Measurements from ENCODE around the gene SIRT2.
A peak's percentile ranks its signal among the peaks of the same experiment; 100 is the strongest.

The SIRT2 gene

GRCh38 chr19:38850436-38850975, 48.9 kb downstream of the SIRT2 start:
- TF ChIP-seq CTCF (IDR thresholded peaks at IDR 0.05; ENCODE audit: borderline replicate concordance, control extremely low read depth, extremely low read depth, insufficient read depth, missing control alignments): no peak
- DNase-seq (ENCODE audit: low spot score): peak; percentile 93
- in situ Hi-C loops (cut with MboI; ENCODE audit: low sequenced_read_pairs, unreplicated experiment): no loop called here

GRCh38 chr19:38849860-38850435, 49.5 kb downstream of the SIRT2 start, which contains the start of gene HNRNPL:
HNRNPL (minus strand) TSS chr19:38849986; CDS start chr19:38849966, 20 bp downstream.
- in situ Hi-C loops (cut with MboI; ENCODE audit: low sequenced_read_pairs, unreplicated experiment): no loop called here
- DNase-seq (ENCODE audit: low spot score): peak; percentile 94
- peak; percentile 40 for TF ChIP-seq CTCF (IDR thresholded peaks at IDR 0.05; ENCODE audit: borderline replicate concordance, control extremely low read depth, extremely low read depth, insufficient read depth, missing control alignments)

- in situ Hi-C loops (cut with MboI; ENCODE audit: low sequenced_read_pairs, unreplicated experiment): no loop called here
- peak; percentile 97 for DNase-seq (ENCODE audit: low spot score)
- no peak for TF ChIP-seq CTCF (IDR thresholded peaks at IDR 0.05; ENCODE audit: borderline replicate concordance, control extremely low read depth, extremely low read depth, insufficient read depth, missing control alignments)
Measured at GRCh38 chr19:38849147-38849859, 50.1 kb downstream of the SIRT2 start.

GRCh38 chr19:38848299-38849146, 50.9 kb downstream of the SIRT2 start:
- in situ Hi-C loops (cut with MboI; ENCODE audit: low sequenced_read_pairs, unreplicated experiment): no loop called here
- no peak for DNase-seq (ENCODE audit: low spot score)
- TF ChIP-seq CTCF (IDR thresholded peaks at IDR 0.05; ENCODE audit: borderline replicate concordance, control extremely low read depth, extremely low read depth, insufficient read depth, missing control alignments): no peak

- no peak for TF ChIP-seq CTCF (IDR thresholded peaks at IDR 0.05; ENCODE audit: borderline replicate concordance, control extremely low read depth, extremely low read depth, insufficient read depth, missing control alignments)
- in situ Hi-C loops (cut with MboI; ENCODE audit: low sequenced_read_pairs, unreplicated experiment): no loop called here
Measured at GRCh38 chr19:38846097-38846496, 53.3 kb downstream of the SIRT2 start.

GRCh38 chr19:38845374-38846024, 53.9 kb downstream of the SIRT2 start:
- in situ Hi-C loops (cut with MboI; ENCODE audit: low sequenced_read_pairs, unreplicated experiment): no loop called here
- no peak for TF ChIP-seq CTCF (IDR thresholded peaks at IDR 0.05; ENCODE audit: borderline replicate concordance, control extremely low read depth, extremely low read depth, insufficient read depth, missing control alignments)
- DNase-seq (ENCODE audit: low spot score): no peak

More at GRCh38 chr19:38846097-38846496, 53.3 kb downstream of the SIRT2 start:
- DNase-seq (ENCODE audit: low spot score): no peak

Data from GM13976 (cell line).